Stimulated activated CD8-positive, alpha-beta memory T cell treated with anti-CD3 and anti-CD28 coated beads, Interleukin-15, amount 100 ng/mL, for 24 hours (primary cell): ENCODE measurements around the gene MGME1.
"Not testable (repeated sequence)": the region's sequence is repeated elsewhere in the genome, so short reads cannot be mapped to it uniquely, and the experiment has no call there.

ENCODE experiments used
- DNase-seq: peaks from one replicate; pipeline ENCODE4 v3.0.0-alpha.2; 2020; ENCODE audit warnings: low read depth

MGME1 gene

GRCh38 chr20:17960400-17960885, 8.4 kb upstream of the MGME1 start:
- DNase-seq: not testable (repeated sequence)

DNA sequence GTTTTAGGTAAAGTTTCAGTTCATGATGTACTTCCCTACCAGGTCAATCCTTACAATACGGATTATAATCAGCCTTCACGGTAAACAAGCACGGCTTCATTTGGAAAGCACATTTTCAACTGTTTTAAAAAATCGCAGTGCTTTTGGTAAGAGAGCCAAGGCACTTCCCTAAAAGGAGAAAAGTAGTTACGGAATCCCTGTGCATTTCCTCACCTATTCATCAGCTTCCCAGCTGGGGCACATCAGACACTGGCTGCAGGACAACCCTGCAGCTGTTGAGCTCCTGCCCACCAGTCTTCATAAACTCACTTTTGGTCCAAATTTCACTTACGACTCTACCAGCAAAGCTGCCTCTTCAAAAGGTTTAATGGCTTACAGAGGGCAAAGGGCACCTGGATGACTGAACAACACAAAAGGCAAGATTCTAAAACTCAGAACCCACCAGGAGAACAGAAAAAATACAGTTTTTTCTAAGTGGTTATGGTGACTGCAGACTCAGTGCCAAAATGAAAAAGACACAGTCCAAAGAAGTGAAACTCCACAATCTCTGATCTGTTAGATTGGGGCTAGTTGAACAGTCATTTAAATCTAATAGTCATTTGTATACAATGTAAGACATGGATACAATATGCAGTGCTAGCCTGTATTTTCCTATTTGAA, 7.8 kb upstream of the MGME1 start:
- no peak for DNase-seq

DNA sequence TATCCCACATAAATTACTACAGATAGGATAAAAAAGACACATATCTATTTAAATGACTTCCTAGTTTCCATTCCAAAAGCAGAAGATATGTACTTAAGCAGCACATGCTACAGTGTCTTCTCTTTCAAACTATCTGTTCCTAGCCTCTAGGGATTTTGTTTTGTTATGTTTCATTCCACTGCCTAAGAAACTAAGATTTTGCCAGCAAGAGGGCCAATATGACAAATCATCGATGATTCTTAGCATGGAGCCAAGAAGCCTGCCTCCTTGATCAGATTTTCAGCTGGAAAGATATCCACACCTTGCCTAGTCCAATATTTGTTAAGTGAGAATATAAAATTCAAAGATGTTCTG, 7.3 kb upstream of the MGME1 start:
- DNase-seq: no peak

GRCh38 chr20:17963114-17963897, 5.5 kb upstream of the MGME1 start:
- DNase-seq: no peak

DNA sequence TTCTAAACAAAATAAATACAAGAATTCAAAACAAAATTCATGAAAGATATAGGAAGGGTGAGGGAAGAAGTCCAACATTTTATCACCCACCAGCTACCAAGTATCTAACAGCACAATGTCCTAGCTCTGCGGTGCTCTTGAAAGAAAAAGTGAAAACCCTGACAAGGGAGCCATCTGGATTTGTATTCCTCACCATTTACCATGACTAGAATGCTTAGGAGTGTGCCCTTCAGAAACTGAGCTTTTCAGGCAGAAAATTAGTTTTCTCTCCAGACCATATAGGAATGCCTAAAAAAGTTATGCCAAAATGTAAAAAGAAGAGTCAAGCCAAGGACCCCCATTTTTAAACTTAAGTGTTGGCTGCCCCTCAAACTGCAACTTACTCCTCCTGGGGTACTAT, 4.7 kb upstream of the MGME1 start:
- DNase-seq: no peak

DNA sequence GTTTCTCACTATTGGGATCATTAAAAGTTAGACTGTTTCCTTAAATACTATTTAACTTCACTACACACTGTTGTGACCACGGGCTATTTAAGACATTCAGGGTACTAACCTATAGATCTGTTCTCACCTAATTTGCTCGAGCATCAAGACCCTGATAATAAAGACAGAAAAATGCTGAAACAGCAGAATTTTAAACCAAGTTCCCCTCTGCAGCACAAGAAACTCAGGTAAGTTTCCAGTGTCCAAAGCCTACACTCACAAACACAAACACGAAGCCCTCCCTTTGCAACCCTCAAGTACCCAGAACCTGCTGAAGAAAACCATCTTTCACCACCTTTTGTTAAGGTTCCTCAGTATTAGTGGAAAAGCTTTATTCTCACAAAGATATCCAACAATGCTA, 4.2 kb upstream of the MGME1 start:
- DNase-seq: no peak

- no peak for DNase-seq
These were observed 3.6 kb upstream of the MGME1 start for GRCh38 chr20:17965042-17965697.

DNA sequence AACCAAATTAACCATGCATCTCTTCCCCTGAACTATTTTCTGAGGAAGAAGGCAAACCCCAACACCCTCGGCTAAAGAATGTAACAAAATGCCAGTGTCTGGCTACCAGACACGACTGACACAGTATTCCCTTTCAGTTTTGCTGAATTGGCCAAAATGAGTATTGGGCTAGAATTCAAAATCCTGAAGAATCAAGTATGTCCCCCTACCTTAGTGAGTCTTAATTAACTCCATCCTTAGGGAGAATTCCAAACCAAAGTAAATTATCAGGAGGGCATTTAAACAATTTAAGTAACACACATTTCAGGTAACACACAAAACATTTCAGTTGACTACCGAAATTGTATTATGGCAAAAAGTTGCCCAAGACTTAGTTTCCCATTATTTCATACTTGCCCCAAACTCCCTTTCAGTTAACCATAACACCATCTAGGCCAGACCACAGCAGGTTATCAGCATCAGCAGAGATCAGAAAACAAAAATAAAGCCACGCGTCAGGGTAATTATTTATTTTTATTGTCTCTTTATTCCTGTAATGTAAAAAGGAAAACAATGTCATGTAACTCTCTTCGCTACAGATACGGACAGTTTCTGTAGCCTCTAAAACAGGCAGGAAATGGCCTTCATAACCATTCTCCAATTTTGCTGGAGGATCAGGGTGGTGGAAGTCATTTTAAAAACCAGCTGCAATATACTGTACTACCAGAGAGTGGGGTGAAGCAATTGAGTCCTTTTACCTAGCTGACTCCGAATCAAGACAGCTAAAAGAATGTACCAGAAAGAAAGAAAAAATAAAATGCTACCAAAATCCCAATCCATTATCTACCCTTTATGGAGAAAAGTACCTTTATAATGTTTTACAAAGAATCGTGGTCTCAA, 2.1 kb upstream of the MGME1 start:
- DNase-seq: no peak

GRCh38 chr20:17967521-17968365, 1.1 kb upstream of the MGME1 start:
- DNase-seq: no peak

- no peak for DNase-seq
These were observed 563 bp downstream of the MGME1 start for GRCh38 chr20:17969278-17969883.

- no peak for DNase-seq
These were observed 1.1 kb downstream of the MGME1 start for GRCh38 chr20:17969884-17970409.

DNA sequence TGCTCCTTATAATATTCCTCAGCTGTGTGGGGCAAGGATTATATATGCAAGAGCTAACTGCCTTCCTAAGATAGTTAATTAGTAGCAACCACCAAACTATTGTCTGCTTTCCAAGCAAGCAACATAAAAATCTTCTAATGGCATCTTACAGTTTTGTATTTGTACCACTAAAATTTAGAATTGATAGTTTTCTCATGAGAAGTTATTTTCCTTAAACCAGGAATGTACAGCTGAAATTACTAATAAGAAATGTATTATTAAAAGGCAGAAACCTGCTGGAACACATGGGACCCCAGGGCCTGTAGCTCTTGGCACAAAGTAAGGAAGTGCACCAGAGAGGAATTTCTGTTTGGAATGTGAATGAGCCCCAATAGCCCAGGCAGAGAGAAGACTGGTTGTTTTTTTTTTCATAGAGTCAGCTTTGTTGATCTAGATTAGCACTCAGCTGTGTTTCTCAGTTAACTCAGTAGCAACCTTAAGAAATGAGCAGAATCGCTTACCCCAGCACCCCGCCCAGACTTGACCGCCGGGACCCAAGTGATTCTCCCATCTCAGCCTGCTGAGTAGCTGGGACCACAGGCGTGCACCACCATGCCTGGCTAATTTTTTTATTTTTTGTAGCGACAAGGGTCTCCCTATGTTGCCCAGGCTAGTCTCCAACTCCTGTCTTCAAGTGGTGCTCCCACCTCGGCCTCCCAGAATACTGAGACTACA, 2.6 kb downstream of the MGME1 start:
- no peak for DNase-seq

- no peak for DNase-seq
These were observed 3.3 kb downstream of the MGME1 start for GRCh38 chr20:17972121-17972520.

DNA sequence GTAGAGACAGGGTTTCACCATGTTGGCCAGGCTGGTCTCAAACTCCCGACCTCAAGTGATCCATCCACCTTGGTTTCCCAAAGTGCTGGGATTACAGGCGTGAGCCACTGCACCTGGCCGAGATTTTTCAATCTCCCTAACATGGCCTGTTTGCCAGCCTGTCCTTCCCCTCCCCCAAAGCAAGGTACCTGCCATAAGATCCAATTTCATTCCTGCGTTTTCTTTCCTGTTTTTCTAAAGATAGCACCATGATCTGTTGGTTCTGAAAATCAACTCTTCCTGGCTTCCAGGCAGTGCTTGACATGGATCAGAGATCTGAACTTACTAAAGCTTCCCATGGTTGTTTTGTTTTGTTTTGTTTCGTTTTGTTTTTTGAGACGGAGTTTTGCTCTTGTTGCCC, 7.5 kb downstream of the MGME1 start:
- DNase-seq: no peak

DNA sequence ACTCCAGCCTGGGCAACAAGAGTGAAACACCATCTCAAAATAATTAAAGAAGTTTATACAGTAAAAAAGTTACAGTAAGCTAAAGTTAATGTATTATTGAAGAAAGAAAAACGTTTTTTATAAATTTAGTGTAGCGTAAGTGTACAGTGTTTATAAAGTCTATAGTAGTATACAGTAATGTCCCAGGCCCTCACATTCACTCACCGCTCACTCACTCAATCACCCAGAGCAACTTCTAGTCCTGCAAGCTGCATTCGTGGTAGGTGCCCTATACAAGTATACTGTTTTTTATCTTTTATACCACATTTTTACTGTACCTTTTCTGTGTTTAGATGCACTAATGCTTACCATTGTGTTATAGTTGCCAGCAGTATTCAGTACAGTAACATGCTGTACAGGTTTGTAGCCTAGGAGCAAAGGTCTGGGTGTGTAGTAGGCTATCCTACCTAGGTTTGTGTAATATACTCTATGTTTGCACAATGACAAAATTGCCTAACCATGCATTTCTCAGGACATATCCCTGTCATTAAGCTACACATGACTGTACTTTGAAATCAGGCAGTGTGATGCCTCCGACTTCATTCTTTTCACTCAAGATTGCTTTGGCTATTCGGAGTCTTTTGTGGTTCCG, 16.7 kb downstream of the MGME1 start:
- DNase-seq: no peak

DNA sequence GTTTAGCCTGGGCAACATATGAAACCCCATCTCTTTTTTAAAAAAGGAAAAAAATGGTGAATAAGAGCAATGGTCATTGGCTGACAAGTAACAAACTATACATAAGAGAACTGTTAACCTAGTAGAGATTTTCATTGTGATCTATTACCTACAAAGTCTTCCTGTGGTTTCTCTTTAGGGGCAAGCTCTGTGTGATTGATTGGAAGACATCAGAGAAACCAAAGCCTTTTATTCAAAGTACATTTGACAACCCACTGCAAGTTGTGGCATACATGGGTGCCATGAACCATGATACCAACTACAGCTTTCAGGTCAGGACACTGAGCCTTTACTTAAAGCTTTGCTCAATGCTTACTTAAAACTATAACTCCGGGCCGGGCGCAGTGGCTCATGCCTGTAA, 19.2 kb downstream of the MGME1 start:
- DNase-seq: no peak

DNA sequence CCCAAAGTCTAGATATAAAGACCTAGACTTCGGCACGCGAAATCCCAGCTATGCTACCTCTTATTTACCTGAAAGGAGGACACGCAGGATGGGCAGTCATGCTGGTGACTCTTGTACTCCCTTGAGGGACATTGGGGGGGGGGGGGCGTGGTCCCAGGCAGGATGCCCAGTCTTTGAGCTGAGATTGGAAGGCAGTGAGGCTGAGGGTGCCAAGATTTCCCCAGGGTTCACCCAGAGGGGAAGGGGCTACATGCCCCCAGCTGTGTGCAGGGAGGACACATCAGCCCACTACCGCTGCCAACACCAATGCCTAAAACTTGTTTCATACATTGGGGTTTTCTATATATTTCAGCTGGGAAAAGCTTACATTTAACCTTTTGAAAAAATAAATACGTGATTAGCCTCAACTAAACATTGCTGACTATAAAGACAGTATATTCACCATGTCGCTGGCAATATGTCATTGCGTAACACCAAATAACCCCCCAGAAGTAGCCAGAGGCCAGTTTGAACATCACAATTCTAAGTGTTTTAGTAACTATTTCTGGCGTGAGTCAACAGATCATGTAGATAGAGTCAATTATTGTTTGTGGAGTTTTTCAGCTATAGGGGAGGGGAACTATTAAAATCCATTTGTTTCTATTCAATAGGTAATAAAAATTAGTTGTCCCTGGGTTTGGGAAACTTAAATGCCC, 21.6 kb downstream of the MGME1 start:
- DNase-seq: no peak

- no peak for DNase-seq
These were observed 23.4 kb downstream of the MGME1 start for GRCh38 chr20:17992224-17992637.
